ENCODE results near the gene APOOL.
"Not testable (repeated sequence)": the region's sequence is repeated elsewhere in the genome, so short reads cannot be mapped to it uniquely, and the experiment has no call there.

Gene APOOL

DNA sequence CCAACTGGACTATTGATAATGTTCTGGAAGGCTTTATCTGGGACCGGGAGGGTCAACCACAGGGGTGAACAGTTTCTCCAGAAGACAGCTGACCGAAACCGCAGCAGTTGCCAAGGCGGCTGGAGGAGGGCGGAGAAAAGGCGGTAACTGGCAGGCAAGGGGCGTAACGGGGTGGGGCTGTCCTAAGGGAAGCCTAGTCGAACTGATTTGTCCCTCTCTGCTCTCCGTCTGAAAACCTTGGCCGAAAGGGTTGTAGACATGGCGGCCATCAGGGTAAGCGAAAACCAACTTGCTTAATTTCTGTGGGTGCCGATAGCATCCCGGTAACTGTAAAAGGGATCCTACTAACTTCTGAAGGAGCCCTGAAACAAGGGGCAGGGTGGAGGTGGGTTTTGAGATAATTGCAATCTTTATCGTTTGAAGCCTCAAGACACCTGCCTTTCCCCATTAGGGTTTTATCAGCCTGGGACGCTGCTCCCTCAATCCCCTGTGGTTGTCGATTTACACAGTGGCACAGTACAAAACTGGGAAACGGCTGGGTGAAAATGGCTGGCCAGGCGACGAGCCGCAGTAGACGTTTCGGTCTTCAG is at the start of gene APOOL:
APOOL (plus strand) TSS at position 223 of the 590 bp plus-strand sequence; CDS start at position 259, 36 bp downstream.
- H3K4me1 ChIP-seq, result peaks cover 5% of the 10 kb centered on the region; the same call in 1 of the 2 replicates
- no peaks in the 10 kb centered on the region for H3K9me3 ChIP-seq
- DNase-seq (ENCODE audit: low spot score in 2 of 2), result peak; percentile 95 to 97
- no peaks in the 10 kb centered on the region; the same call in 1 of the 2 replicates for H3K36me3 ChIP-seq (replicated peaks)
- in situ Hi-C loops (cut with MboI; ENCODE audit: low sequenced_read_pairs), result no loop called here
- H3K4me3 ChIP-seq, result peak within 1 kb of the TSS; percentile 67
- no peaks in the 10 kb centered on the region for H3K27me3 ChIP-seq (ENCODE audit: low read depth)

- no peak overlapping the region for H3K4me3 ChIP-seq
- H3K36me3 ChIP-seq (replicated peaks), result no peaks in the 10 kb centered on the region
- no peaks in the 10 kb centered on the region for H3K27me3 ChIP-seq (ENCODE audit: low read depth)
- in situ Hi-C loops (cut with MboI; ENCODE audit: low sequenced_read_pairs), result no loop called here
- peaks cover 6% of the 10 kb centered on the region; the same call in 1 of the 2 replicates for H3K9me3 ChIP-seq
- peak in 1 of 2 experiments; percentile 59 for DNase-seq (ENCODE audit: low spot score in 2 of 2)
- H3K4me1 ChIP-seq, result peaks cover 27% of the 10 kb centered on the region
Measured at GRCh38 chrX:84956304-84956703, 47.4 kb upstream of the APOOL start.

GRCh38 chrX:84974803-84975202 is 28.9 kb upstream of the APOOL start:
- H3K36me3 ChIP-seq (replicated peaks), result no peaks in the 10 kb centered on the region
- H3K27me3 ChIP-seq (ENCODE audit: low read depth), result no peaks in the 10 kb centered on the region
- H3K9me3 ChIP-seq, result peaks cover 3% of the 10 kb centered on the region
- DNase-seq (ENCODE audit: low spot score in 2 of 2), result no peak
- H3K4me3 ChIP-seq, result no peak overlapping the region
- no peaks in the 10 kb centered on the region for H3K4me1 ChIP-seq
- in situ Hi-C loops (cut with MboI; ENCODE audit: low sequenced_read_pairs), result no loop called here

- H3K9me3 ChIP-seq; H3K36me3 ChIP-seq (replicated peaks); H3K4me1 ChIP-seq; DNase-seq (ENCODE audit: low spot score in 2 of 2); in situ Hi-C loops (cut with MboI; ENCODE audit: low sequenced_read_pairs); H3K27me3 ChIP-seq (ENCODE audit: low read depth); H3K4me3 ChIP-seq: not testable (repeated sequence)
Measured at GRCh38 chrX:84991739-84992138, 11.9 kb upstream of the APOOL start.

DNA sequence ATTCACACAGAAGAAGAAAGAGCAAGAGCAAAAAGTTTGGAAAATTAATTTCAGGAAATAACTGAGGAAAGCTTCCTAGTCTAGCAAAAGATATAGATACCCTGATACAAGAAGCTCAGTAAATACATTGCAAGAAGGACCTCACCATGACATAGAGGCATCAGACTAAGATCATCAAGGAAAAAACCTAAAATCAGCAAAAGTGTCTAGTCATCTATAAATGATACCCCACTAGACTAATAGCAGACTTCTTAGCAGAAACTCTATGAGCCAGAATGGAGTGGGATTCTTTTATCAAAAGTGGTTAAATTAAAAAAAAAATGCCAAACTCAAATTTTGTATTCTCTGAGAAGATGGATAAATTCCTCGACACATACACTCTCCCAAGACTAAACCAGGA is 10.5 kb upstream of the APOOL start:
- no peaks in the 10 kb centered on the region for H3K36me3 ChIP-seq (replicated peaks)
- in situ Hi-C loops (cut with MboI; ENCODE audit: low sequenced_read_pairs), result no loop called here
- H3K4me1 ChIP-seq, result no peaks in the 10 kb centered on the region
- no peak for DNase-seq (ENCODE audit: low spot score in 2 of 2)
- H3K4me3 ChIP-seq, result no peak overlapping the region
- H3K27me3 ChIP-seq (ENCODE audit: low read depth), result no peaks in the 10 kb centered on the region
- no peaks in the 10 kb centered on the region for H3K9me3 ChIP-seq

GRCh38 chrX:85001344-85001743 is 2.3 kb upstream of the APOOL start:
- H3K4me1 ChIP-seq, result peaks cover 5% of the 10 kb centered on the region; the same call in 1 of the 2 replicates

DNA sequence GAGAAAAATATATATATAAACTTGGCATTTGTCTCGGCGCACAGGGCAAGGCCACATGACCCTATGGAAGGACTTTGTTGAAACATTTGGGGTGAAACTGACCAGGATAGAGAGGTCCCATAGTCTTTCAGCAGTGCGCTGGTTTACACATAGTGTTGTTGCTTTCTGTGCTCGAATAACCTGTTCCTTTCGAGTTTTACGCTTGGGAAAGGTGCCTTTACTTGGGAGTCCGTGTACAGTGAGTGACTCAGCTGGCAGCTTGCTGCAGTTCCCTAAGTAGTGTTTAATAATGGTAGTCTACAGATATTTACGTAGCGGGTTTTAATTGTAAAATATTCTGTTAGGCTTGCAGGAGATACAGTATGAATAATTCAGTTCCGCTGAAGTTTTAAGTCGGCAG is 578 bp downstream of the APOOL start:
- Histone ChIP-seq H3K4me1 (peaks cover 5% of the 10 kb centered on the region; the same call in 1 of the 2 replicates), H3K27me3 (ENCODE audit: low read depth) (no peaks in the 10 kb centered on the region), H3K4me3 (peak overlapping the region; percentile 67), H3K36me3 (replicated peaks) (no peaks in the 10 kb centered on the region; the same call in 1 of the 2 replicates), H3K9me3 (no peaks in the 10 kb centered on the region)
- DNase-seq (ENCODE audit: low spot score in 2 of 2), result no peak
- in situ Hi-C loops (cut with MboI; ENCODE audit: low sequenced_read_pairs), result no loop called here

More at GRCh38 chrX:85001344-85001743, 2.3 kb upstream of the APOOL start:
- H3K36me3 ChIP-seq (replicated peaks), result no peaks in the 10 kb centered on the region
- no peaks in the 10 kb centered on the region for H3K27me3 ChIP-seq (ENCODE audit: low read depth)
- H3K4me3 ChIP-seq, result no peak overlapping the region
- no peak for DNase-seq (ENCODE audit: low spot score in 2 of 2)
- H3K9me3 ChIP-seq, result no peaks in the 10 kb centered on the region
- in situ Hi-C loops (cut with MboI; ENCODE audit: low sequenced_read_pairs), result no loop called here

DNA sequence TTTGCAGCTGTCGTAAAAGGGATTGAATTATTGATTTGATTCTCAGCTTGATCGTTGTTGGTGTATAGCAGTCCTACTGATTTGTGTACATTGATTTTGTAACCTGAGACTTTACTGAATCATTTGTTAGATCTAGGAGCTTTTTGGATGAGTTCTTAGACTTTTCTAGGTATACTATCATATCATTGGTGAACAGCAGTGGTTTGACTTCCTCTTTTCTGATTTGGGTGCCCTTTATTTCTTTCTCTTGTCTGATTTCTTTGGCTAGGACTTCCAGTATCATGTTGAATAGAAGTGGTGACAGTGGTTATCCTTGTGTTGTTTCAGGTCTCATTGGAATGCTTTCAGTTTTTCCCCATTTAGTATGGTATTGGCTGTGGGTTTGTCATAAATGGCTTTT is 8.4 kb downstream of the APOOL start:
- no peaks in the 10 kb centered on the region; the same call in 1 of the 2 replicates for H3K36me3 ChIP-seq (replicated peaks)

GRCh38 chrX:85015351-85015750 is 11.7 kb downstream of the APOOL start:
- H3K4me1 ChIP-seq; H3K27me3 ChIP-seq (ENCODE audit: low read depth); in situ Hi-C loops (cut with MboI; ENCODE audit: low sequenced_read_pairs); DNase-seq (ENCODE audit: low spot score in 2 of 2); H3K36me3 ChIP-seq (replicated peaks); H3K4me3 ChIP-seq; H3K9me3 ChIP-seq: not testable (repeated sequence)

More for the DNA sequence above, 8.4 kb downstream of the APOOL start:
- Histone ChIP-seq H3K4me3 (no peak overlapping the region), H3K9me3 (no peaks in the 10 kb centered on the region; the same call in 1 of the 2 replicates), H3K27me3 (ENCODE audit: low read depth) (no peaks in the 10 kb centered on the region), H3K4me1 (no peaks in the 10 kb centered on the region)
- DNase-seq (ENCODE audit: low spot score in 2 of 2), result no peak
- in situ Hi-C loops (cut with MboI; ENCODE audit: low sequenced_read_pairs), result no loop called here

GRCh38 chrX:85017721-85018120 is 14.0 kb downstream of the APOOL start:
- H3K36me3 ChIP-seq (replicated peaks), result peaks cover 4% of the 10 kb centered on the region

GRCh38 chrX:85018471-85018870 is 14.8 kb downstream of the APOOL start:
- Histone ChIP-seq H3K4me1 (no peaks in the 10 kb centered on the region; the same call in 1 of the 2 replicates), H3K9me3 (peaks cover 3% of the 10 kb centered on the region), H3K27me3 (ENCODE audit: low read depth) (no peaks in the 10 kb centered on the region), H3K4me3 (no peak overlapping the region), H3K36me3 (replicated peaks) (peaks cover 4% of the 10 kb centered on the region)
- in situ Hi-C loops (cut with MboI; ENCODE audit: low sequenced_read_pairs), result no loop called here
- DNase-seq (ENCODE audit: low spot score in 2 of 2), result no peak

More at GRCh38 chrX:85017721-85018120, 14.0 kb downstream of the APOOL start:
- H3K9me3 ChIP-seq, result peaks cover 3% of the 10 kb centered on the region
- H3K4me3 ChIP-seq, result no peak overlapping the region
- H3K4me1 ChIP-seq, result no peaks in the 10 kb centered on the region; the same call in 1 of the 2 replicates
- in situ Hi-C loops (cut with MboI; ENCODE audit: low sequenced_read_pairs), result no loop called here
- H3K27me3 ChIP-seq (ENCODE audit: low read depth), result no peaks in the 10 kb centered on the region
- DNase-seq (ENCODE audit: low spot score in 2 of 2), result no peak

DNA sequence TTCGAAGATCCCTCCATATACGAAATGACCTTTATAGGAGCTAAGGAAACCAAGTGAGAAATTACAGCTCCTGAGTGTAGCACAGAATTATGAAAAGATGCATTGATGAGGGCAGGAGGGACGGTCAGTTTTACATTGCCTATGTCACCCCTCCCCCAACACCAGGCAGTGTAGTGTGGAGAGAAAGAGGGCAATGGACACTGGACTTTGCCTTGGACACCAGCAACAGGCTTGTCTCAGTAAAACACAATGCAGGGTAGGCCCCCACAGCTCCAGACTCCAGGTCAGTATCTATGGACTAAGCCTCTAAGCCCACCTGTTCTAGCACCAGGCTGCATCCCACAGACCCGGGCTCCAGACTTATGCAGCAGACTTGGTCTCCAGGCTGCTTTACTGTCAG is 16.5 kb downstream of the APOOL start:
- no peak for DNase-seq (ENCODE audit: low spot score in 2 of 2)
- H3K36me3 ChIP-seq (replicated peaks), result peaks cover 4% of the 10 kb centered on the region
- H3K9me3 ChIP-seq, result peaks cover 3% of the 10 kb centered on the region
- no peak overlapping the region for H3K4me3 ChIP-seq
- in situ Hi-C loops (cut with MboI; ENCODE audit: low sequenced_read_pairs), result no loop called here
- H3K4me1 ChIP-seq, result no peaks in the 10 kb centered on the region; the same call in 1 of the 2 replicates
- no peaks in the 10 kb centered on the region for H3K27me3 ChIP-seq (ENCODE audit: low read depth)

DNA sequence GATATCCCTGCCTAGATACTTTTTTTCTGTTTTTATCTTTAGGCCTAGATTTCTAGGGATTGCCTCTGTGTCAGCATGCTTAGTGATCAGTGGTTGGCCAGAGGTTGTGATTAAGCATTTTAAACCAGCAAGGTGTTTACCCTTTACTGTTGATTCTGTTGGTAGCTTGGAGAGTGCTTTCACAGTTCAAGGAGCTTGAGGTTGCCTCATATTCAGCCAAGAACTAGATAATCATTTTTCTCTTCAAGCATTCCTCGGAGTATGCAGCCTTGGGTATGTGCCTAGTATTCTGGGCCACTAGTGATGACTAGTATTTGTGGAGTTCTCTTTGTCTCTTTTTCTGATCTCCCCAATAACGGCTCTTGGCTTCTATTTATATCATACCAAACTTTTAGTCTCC is 20.4 kb downstream of the APOOL start:
- Histone ChIP-seq H3K9me3 (peaks cover 3% of the 10 kb centered on the region; the same call in 1 of the 2 replicates), H3K27me3 (ENCODE audit: low read depth) (no peaks in the 10 kb centered on the region), H3K4me1 (peaks cover 2% of the 10 kb centered on the region), H3K4me3 (no peak overlapping the region), H3K36me3 (replicated peaks) (no peaks in the 10 kb centered on the region; the same call in 1 of the 2 replicates)
- DNase-seq (ENCODE audit: low spot score in 2 of 2), result no peak
- in situ Hi-C loops (cut with MboI; ENCODE audit: low sequenced_read_pairs), result no loop called here

DNA sequence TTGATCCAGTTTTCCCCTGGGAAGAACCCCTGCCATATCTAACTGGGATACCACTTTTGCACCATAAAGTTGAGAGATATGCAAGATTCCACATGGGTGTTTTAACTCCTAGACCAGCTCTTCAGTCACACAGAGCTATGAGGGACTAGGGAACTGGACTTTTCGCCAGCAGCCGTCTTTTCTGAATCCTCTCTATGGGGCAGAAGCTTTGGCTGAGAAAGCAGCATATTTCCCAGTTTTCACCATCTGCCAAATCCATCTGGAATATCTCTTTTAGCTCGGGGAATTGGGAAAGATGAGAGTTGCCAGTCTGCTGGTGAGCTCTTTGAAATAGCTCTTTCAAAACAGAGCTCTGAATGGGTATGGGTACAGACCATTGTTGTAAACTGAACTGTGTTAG is 20.9 kb downstream of the APOOL start:
- Histone ChIP-seq H3K4me3 (no peak overlapping the region), H3K27me3 (ENCODE audit: low read depth) (no peaks in the 10 kb centered on the region), H3K9me3 (peaks cover 3% of the 10 kb centered on the region; the same call in 1 of the 2 replicates), H3K36me3 (replicated peaks) (no peaks in the 10 kb centered on the region; the same call in 1 of the 2 replicates), H3K4me1 (peaks cover 2% of the 10 kb centered on the region)
- no peak for DNase-seq (ENCODE audit: low spot score in 2 of 2)
- in situ Hi-C loops (cut with MboI; ENCODE audit: low sequenced_read_pairs), result no loop called here
